ENCODE data around the gene CTXN1.

GRCh38 chr19:7928334-7928706, 2.4 kb upstream of the CTXN1 start:
- TF ChIP-seq CTCF (IDR thresholded peaks at IDR 0.05; ENCODE audit: poor library complexity) (no peak), EZH2 (IDR thresholded peaks at IDR 0.05; ENCODE audit: borderline replicate concordance) (no peak)
